HG03521 (cell line): Measurements from ENCODE around the gene SULT1C2.
"Not testable (repeated sequence)": the region's sequence is repeated elsewhere in the genome, so short reads cannot be mapped to it uniquely, and the experiment has no call there.

Experiments used
- ATAC-seq: cut with Tn5 transposase; IDR thresholded peaks from one replicate; pipeline ENCODE4 v1.9.1; 2021; ENCODE audit warnings: mild to moderate bottlenecking, moderate library complexity; ENCODE audit not compliant: unreplicated experiment

Gene SULT1C2

DNA sequence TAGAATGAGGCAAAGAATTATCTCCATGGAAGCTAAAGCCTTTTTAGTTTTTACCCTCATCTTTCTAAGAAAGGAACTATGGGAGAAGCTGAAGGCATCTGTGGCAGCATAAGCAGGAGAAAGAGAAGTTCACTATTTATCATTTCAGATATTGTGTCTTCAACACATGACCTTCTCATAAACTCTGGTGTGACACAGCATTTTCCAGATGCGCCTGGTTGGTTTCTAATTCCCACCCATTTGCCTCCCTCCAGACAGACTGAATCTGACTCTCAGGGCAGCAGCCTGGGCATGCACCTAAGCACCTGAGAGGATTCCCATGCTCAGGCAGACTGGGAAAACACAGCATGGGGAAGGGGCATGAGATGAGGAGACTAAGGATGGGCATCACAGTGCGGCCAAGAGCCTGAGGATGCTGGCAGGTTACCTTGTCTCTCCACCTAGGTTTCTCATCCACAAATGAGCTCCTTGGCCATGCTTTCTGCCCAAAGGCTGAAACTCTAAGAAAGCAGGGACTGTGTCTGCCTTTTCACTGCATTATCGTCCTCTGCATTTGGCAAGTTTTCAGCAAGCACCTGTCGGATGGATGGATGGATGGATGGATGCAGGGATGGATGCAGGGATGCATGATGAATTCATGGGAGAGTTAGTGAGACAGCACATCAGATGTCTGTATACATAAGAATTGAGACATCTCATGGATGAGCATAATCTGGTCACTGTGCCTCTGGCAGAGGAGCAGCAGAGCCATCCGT, 60.3 kb downstream of the SULT1C2 start:
- no peak for ATAC-seq

DNA sequence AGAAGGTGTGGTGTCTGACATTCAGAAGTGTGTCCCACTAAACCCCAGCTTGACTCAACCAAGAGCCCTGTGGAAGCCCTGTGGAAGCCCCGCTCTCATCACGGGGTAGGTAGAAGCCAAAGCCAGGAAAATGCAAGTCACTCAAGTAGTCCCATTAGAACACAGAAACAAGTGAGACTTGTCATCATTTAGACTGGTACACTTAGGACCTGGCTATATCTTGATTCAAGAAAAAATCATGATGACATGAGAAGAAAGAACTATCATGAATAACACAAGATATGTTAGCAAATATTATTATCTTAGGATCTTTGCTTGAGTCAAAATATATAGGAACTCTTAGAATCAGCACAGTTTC, 60.9 kb downstream of the SULT1C2 start:
- no peak for ATAC-seq

- ATAC-seq = no peak
These were observed 63.2 kb downstream of the SULT1C2 start for GRCh38 chr2:108351889-108352288.

- ATAC-seq = no peak
These were observed 65.4 kb downstream of the SULT1C2 start for GRCh38 chr2:108354136-108354535.

GRCh38 chr2:108355906-108356734, 67.4 kb downstream of the SULT1C2 start:
- no peak for ATAC-seq

DNA sequence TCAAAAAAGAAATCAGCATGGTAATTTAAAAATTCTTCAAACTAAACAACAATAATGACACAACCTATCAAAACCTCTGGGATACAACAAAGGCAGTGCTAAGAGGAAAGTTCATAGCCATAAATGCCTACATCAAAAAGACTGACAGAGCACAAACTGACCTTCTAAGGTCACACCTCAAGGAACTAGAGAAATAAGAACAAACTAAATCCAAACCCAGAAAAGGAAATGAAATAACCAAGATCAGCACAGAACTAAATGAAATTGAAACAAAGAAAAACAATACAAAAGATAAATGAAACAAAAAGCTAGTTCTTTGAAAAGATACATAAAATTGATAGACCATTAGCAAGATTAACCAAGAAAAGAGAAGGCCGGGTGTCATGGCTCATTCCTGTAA, 70.6 kb downstream of the SULT1C2 start:
- not testable (repeated sequence) for ATAC-seq
